HEK293 (cell line): ENCODE measurements around the gene COPS3.

ENCODE experiments used
- BCL11B ChIP-seq: fragments of 450-650 bp; formaldehyde crosslinking; IDR thresholded peaks from 2 replicates; pipeline ENCODE4 v1.5.1; 2016; ENCODE audit warnings: low read depth, missing biosample characterization, missing genetic modification characterization
- GLIS1 ChIP-seq: fragments of 450-650 bp; formaldehyde crosslinking; IDR thresholded peaks from 2 replicates; pipeline ENCODE4 v1.5.1; 2016; ENCODE audit warnings: missing biosample characterization, missing genetic modification characterization
- HIC1 ChIP-seq: fragments of 450-650 bp; formaldehyde crosslinking; IDR thresholded peaks from 2 replicates; pipeline ENCODE4 v1.5.1; 2016; ENCODE audit warnings: missing biosample characterization, missing genetic modification characterization
- SP7 ChIP-seq: fragments of 450-650 bp; formaldehyde crosslinking; IDR thresholded peaks from 2 replicates; pipeline ENCODE4 v1.5.1; 2016; ENCODE audit warnings: missing biosample characterization, missing genetic modification characterization
- TCF7L2 ChIP-seq: IDR thresholded peaks from 2 replicates; pipeline ENCODE4 v1.6.1; 2011; ENCODE audit warnings: low read depth, mild to moderate bottlenecking, inconsistent platforms, low read length, moderate library complexity, borderline replicate concordance
- WT1 ChIP-seq: fragments of 450-650 bp; formaldehyde crosslinking; IDR thresholded peaks from 2 replicates; pipeline ENCODE4 v1.5.1; 2016; ENCODE audit warnings: missing biosample characterization, missing genetic modification characterization
- YY2 ChIP-seq: fragments of 450-650 bp; formaldehyde crosslinking; IDR thresholded peaks from 2 replicates; pipeline ENCODE4 v1.5.1; 2016; ENCODE audit warnings: missing biosample characterization, missing genetic modification characterization
- ZNF121 ChIP-seq: fragments of 450-650 bp; formaldehyde crosslinking; IDR thresholded peaks from 2 replicates; pipeline ENCODE4 v1.5.1; 2016; ENCODE audit warnings: missing biosample characterization, missing genetic modification characterization
- ZNF133 ChIP-seq: fragments of 450-650 bp; formaldehyde crosslinking; IDR thresholded peaks from 2 replicates; pipeline ENCODE4 v1.5.1; 2016; ENCODE audit warnings: missing biosample characterization, missing genetic modification characterization
- ZNF155 ChIP-seq: fragments of 450-650 bp; formaldehyde crosslinking; IDR thresholded peaks from 2 replicates; pipeline ENCODE4 v1.5.1; 2016; ENCODE audit warnings: missing biosample characterization, missing genetic modification characterization
- ZNF221 ChIP-seq: fragments of 450-650 bp; formaldehyde crosslinking; IDR thresholded peaks from 2 replicates; pipeline ENCODE4 v1.5.1; 2017; ENCODE audit warnings: missing biosample characterization, missing genetic modification characterization, borderline replicate concordance
- ZNF223 ChIP-seq: fragments of 450-650 bp; formaldehyde crosslinking; IDR thresholded peaks from 2 replicates; pipeline ENCODE4 v1.5.1; 2016; ENCODE audit warnings: missing biosample characterization, missing genetic modification characterization
- ZNF248 ChIP-seq: fragments of 450-650 bp; formaldehyde crosslinking; IDR thresholded peaks from 2 replicates; pipeline ENCODE4 v1.5.1; 2017; ENCODE audit warnings: missing biosample characterization, missing genetic modification characterization
- ZNF362 ChIP-seq: fragments of 450-650 bp; formaldehyde crosslinking; IDR thresholded peaks from 2 replicates; pipeline ENCODE4 v1.5.1; 2016; ENCODE audit warnings: missing biosample characterization, missing genetic modification characterization
- ZNF416 ChIP-seq: fragments of 450-650 bp; formaldehyde crosslinking; IDR thresholded peaks from 2 replicates; pipeline ENCODE4 v1.5.1; 2016; ENCODE audit warnings: missing biosample characterization, missing genetic modification characterization
- ZNF423 ChIP-seq: fragments of 450-650 bp; formaldehyde crosslinking; IDR thresholded peaks from 2 replicates; pipeline ENCODE4 v1.5.1; 2016; ENCODE audit warnings: missing biosample characterization, missing genetic modification characterization
- ZNF473 ChIP-seq: fragments of 450-650 bp; formaldehyde crosslinking; IDR thresholded peaks from 2 replicates; pipeline ENCODE4 v1.5.1; 2017; ENCODE audit warnings: missing biosample characterization, missing genetic modification characterization
- ZNF501 ChIP-seq: fragments of 450-650 bp; formaldehyde crosslinking; IDR thresholded peaks from 2 replicates; pipeline ENCODE4 v1.5.1; 2016; ENCODE audit warnings: missing biosample characterization, missing genetic modification characterization
- ZNF510 ChIP-seq: fragments of 450-650 bp; formaldehyde crosslinking; IDR thresholded peaks from 2 replicates; pipeline ENCODE4 v1.5.1; 2018; ENCODE audit warnings: mild to moderate bottlenecking, missing genetic modification characterization, missing biosample characterization; ENCODE audit not compliant: insufficient replicate concordance
- ZNF624 ChIP-seq: fragments of 450-650 bp; formaldehyde crosslinking; IDR thresholded peaks from 2 replicates; pipeline ENCODE4 v1.5.1; 2017; ENCODE audit warnings: missing biosample characterization, missing genetic modification characterization
- ZNF677 ChIP-seq: fragments of 450-650 bp; IDR thresholded peaks from 2 replicates; pipeline ENCODE4 v1.5.0; 2018; ENCODE audit warnings: missing biosample characterization, mild to moderate bottlenecking, missing genetic modification characterization, moderate library complexity
- ZNF768 ChIP-seq: fragments of 450-650 bp; formaldehyde crosslinking; IDR thresholded peaks from 2 replicates; pipeline ENCODE4 v1.5.1; 2018; ENCODE audit warnings: missing biosample characterization, mild to moderate bottlenecking, missing genetic modification characterization
- ZNF776 ChIP-seq: fragments of 450-650 bp; formaldehyde crosslinking; IDR thresholded peaks from 2 replicates; pipeline ENCODE4 v1.5.0; 2017; ENCODE audit warnings: missing biosample characterization, missing genetic modification characterization, borderline replicate concordance
- ZNF830 ChIP-seq: fragments of 450-650 bp; IDR thresholded peaks from 2 replicates; pipeline ENCODE4 v1.5.0; 2018; ENCODE audit warnings: missing biosample characterization, missing genetic modification characterization, low read depth, mild to moderate bottlenecking, moderate library complexity
- TF ChIP-seq, protein P1 (sequence below): fragments of 450-650 bp; formaldehyde crosslinking; IDR thresholded peaks from 2 replicates; pipeline ENCODE4 v1.5.1; 2016; ENCODE audit warnings: missing biosample characterization, missing genetic modification characterization
- TF ChIP-seq, protein P2 (sequence below): fragments of 450-650 bp; formaldehyde crosslinking; IDR thresholded peaks from 2 replicates; pipeline ENCODE4 v1.5.1; 2017; ENCODE audit warnings: missing biosample characterization, missing genetic modification characterization
- TF ChIP-seq, protein P3 (sequence below): fragments of 450-650 bp; formaldehyde crosslinking; IDR thresholded peaks from 2 replicates; pipeline ENCODE4 v1.5.1; 2016; ENCODE audit warnings: missing biosample characterization, missing genetic modification characterization
- TF ChIP-seq, protein P4 (sequence below): fragments of 450-650 bp; formaldehyde crosslinking; IDR thresholded peaks from 2 replicates; pipeline ENCODE4 v1.5.1; 2016; ENCODE audit warnings: missing biosample characterization, missing genetic modification characterization

The COPS3 gene

GRCh38 chr17:17280613-17281549 is at the start of gene COPS3 (continued):
- peak; percentile 55; the same call in 1 of the 2 replicates for TF ChIP-seq HIC1 (tag by site-specific recombination)
- no peak for TF ChIP-seq ZNF776 (tag by site-specific recombination)
- TF ChIP-seq TCF7L2 = no peak
- TF ChIP-seq YY2 (tag by site-specific recombination) = peak; percentile 88
- peak; percentile 91; the same call in 1 of the 2 replicates for TF ChIP-seq ZNF501 (tag by site-specific recombination)
- 0 out of 2 replicates have a peak, but pooled peaks have one; percentile 8 for TF ChIP-seq ZNF121 (tag by site-specific recombination)
- TF ChIP-seq, protein P1, sequence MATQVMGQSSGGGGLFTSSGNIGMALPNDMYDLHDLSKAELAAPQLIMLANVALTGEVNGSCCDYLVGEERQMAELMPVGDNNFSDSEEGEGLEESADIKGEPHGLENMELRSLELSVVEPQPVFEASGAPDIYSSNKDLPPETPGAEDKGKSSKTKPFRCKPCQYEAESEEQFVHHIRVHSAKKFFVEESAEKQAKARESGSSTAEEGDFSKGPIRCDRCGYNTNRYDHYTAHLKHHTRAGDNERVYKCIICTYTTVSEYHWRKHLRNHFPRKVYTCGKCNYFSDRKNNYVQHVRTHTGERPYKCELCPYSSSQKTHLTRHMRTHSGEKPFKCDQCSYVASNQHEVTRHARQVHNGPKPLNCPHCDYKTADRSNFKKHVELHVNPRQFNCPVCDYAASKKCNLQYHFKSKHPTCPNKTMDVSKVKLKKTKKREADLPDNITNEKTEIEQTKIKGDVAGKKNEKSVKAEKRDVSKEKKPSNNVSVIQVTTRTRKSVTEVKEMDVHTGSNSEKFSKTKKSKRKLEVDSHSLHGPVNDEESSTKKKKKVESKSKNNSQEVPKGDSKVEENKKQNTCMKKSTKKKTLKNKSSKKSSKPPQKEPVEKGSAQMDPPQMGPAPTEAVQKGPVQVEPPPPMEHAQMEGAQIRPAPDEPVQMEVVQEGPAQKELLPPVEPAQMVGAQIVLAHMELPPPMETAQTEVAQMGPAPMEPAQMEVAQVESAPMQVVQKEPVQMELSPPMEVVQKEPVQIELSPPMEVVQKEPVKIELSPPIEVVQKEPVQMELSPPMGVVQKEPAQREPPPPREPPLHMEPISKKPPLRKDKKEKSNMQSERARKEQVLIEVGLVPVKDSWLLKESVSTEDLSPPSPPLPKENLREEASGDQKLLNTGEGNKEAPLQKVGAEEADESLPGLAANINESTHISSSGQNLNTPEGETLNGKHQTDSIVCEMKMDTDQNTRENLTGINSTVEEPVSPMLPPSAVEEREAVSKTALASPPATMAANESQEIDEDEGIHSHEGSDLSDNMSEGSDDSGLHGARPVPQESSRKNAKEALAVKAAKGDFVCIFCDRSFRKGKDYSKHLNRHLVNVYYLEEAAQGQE (tag by site-specific recombination) = 0 out of 2 replicates have a peak, but pooled peaks have one; percentile 26
- TF ChIP-seq, protein P2, sequence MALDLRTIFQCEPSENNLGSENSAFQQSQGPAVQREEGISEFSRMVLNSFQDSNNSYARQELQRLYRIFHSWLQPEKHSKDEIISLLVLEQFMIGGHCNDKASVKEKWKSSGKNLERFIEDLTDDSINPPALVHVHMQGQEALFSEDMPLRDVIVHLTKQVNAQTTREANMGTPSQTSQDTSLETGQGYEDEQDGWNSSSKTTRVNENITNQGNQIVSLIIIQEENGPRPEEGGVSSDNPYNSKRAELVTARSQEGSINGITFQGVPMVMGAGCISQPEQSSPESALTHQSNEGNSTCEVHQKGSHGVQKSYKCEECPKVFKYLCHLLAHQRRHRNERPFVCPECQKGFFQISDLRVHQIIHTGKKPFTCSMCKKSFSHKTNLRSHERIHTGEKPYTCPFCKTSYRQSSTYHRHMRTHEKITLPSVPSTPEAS (tag by site-specific recombination) = no peak
- no peak for TF ChIP-seq ZNF423 (tag by site-specific recombination)
- no peak for TF ChIP-seq ZNF830 (tag by site-specific recombination)
- TF ChIP-seq ZNF510 (tag by site-specific recombination) = no peak
- TF ChIP-seq ZNF155 (tag by site-specific recombination) = no peak
- no peak for TF ChIP-seq ZNF133 (tag by site-specific recombination)
- TF ChIP-seq, protein P3, sequence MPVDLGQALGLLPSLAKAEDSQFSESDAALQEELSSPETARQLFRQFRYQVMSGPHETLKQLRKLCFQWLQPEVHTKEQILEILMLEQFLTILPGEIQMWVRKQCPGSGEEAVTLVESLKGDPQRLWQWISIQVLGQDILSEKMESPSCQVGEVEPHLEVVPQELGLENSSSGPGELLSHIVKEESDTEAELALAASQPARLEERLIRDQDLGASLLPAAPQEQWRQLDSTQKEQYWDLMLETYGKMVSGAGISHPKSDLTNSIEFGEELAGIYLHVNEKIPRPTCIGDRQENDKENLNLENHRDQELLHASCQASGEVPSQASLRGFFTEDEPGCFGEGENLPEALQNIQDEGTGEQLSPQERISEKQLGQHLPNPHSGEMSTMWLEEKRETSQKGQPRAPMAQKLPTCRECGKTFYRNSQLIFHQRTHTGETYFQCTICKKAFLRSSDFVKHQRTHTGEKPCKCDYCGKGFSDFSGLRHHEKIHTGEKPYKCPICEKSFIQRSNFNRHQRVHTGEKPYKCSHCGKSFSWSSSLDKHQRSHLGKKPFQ (tag by site-specific recombination) = no peak; the same call in 1 of the 2 replicates
- TF ChIP-seq BCL11B (tag by site-specific recombination) = no peak
- 0 out of 2 replicates have a peak, but pooled peaks have one; percentile 2 for TF ChIP-seq ZNF362
- TF ChIP-seq SP7 (tag by site-specific recombination) = peak; percentile 83
- no peak for TF ChIP-seq ZNF416
- TF ChIP-seq, protein P4, sequence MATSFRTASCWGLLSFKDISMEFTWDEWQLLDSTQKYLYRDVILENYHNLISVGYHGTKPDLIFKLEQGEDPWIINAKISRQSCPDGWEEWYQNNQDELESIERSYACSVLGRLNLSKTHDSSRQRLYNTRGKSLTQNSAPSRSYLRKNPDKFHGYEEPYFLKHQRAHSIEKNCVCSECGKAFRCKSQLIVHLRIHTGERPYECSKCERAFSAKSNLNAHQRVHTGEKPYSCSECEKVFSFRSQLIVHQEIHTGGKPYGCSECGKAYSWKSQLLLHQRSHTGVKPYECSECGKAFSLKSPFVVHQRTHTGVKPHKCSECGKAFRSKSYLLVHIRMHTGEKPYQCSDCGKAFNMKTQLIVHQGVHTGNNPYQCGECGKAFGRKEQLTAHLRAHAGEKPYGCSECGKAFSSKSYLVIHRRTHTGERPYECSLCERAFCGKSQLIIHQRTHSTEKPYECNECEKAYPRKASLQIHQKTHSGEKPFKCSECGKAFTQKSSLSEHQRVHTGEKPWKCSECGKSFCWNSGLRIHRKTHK (tag by site-specific recombination) = no peak
- no peak for TF ChIP-seq ZNF221 (tag by site-specific recombination)
- no peak for TF ChIP-seq ZNF248 (tag by site-specific recombination)
- no peak for TF ChIP-seq ZNF473 (tag by site-specific recombination)
- TF ChIP-seq ZNF624 (tag by site-specific recombination) = no peak
- peak; percentile 71 for TF ChIP-seq GLIS1 (tag by site-specific recombination)
- TF ChIP-seq WT1 (tag by site-specific recombination) = peak; percentile 28; the same call in 1 of the 2 replicates
- peak; percentile 70; the same call in 1 of the 2 replicates for TF ChIP-seq ZNF223 (tag by site-specific recombination)
- no peak for TF ChIP-seq ZNF677 (tag by site-specific recombination)
- TF ChIP-seq ZNF768 (tag by site-specific recombination) = no peak
